GM19468 (cell line): ENCODE results near the gene IDI1.

Source experiments
- ATAC-seq: cut with Tn5 transposase; IDR thresholded peaks from one replicate; pipeline ENCODE4 v1.9.1; 2021; ENCODE audit warnings: mild to moderate bottlenecking, moderate library complexity, moderate number of reproducible peaks; ENCODE audit not compliant: unreplicated experiment; ENCODE audit errors: extremely low read depth

The IDI1 gene

DNA sequence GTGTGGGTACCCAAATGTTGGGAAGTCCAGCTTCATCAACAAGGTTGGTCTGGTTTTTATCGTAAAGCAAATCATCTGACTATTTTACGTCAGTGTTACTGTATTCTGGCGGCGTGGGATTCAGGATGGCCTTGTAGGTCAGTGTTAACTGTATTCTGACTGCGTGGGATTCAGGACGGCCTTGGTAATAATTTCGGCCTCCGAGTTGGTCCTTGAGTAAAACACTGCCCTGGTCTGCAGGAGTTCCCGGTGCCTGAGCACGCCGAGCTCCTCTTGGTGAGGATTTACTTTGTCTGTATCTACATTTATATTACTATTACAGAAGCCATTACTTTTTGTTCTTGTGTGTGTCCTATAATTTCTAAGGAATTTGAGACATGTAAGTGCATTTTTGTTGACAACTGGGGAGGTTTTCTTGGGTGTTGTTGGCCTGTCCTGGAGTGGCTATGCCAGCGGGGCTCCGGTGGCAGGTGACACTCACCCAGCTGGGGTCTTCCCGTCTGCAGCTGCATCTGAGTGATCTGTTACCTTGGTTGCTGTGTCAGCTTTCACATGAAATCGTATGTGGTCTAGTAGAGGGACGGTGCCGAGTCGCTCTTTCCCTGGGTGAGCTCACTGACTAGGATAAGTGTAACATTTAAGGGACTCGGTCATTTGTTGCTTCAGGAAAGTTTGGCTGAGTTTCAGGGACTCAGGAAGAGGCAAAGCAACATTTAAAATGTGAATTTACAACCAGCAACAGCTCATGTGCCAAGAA lies 51.5 kb downstream of the IDI1 start:
- ATAC-seq, result no peak

- no peak for ATAC-seq
These were observed 52.9 kb downstream of the IDI1 start for GRCh38 chr10:996031-996430.

DNA sequence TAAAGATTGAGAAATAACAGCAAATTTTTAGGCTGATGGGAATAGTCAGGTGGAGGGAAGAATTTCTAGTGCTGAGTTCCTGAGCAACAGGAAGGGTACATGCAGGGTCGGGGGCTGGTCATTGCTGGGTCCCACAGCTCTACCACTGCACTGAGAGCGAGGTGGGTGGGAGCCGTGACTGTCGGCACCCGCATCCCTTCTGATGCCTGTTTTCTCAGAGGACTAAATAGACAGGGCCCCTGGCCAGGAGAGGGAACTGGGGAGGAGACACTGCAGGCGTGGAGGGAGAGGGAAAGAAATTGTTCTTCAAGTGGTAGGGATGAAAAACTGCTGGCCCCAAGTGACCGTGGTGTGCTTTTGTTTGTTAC lies 53.4 kb downstream of the IDI1 start:
- no peak for ATAC-seq

- ATAC-seq, result no peak
These were observed 53.9 kb downstream of the IDI1 start for GRCh38 chr10:994836-995558.

DNA sequence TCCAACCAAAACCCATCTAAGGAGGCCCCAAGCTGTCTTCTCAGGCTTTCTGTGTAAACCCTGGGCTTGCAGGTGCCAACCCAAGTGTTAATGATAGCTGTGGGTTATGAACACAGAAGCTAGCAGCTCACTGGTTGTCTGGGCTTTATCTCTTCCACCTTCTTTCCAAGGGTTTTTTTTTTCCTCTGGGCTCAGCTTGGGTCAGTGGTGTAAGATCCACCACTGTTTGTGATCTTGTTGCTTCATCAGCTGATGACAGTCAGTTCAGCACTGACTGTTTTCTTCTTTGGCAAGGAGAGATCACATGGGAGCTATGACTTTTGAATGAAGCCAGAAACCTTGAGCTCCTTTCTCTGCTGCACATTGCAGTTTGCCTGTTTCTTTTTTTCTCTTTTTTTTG lies 56.0 kb downstream of the IDI1 start:
- ATAC-seq, result no peak

DNA sequence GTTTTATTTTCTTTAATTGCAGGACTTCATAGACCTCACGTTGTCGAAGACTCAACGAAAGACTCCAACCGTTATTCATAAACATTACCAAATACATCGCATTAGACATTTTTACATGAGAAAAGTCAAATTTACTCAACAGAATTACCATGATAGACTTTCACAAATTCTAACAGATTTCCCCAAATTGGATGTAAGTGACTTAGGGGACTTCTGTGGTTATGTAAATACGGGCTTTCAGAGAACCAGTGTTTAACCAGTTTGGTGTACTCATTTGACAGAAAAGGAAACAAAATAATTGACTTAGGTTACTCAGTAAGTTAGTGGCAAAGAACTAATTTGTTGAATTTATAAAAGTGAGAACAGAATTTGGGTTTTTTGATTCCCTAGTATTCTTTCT lies 56.5 kb downstream of the IDI1 start:
- ATAC-seq, result no peak

- ATAC-seq, result no peak
These were observed 58.1 kb downstream of the IDI1 start for GRCh38 chr10:990808-991207.
